ENCODE results near the gene LOXL3. TPM values are rescaled to one million over a fixed set of nuclear protein-coding genes. Genes with fewer than 3 reads are reported as not detected.

The LOXL3 gene
- 24.2 and 39.1 TPM in 2 replicates for total RNA-seq (ENCODE audit: low replicate concordance)

GRCh38 chr2:74553892-74554819 is at the start of gene LOXL3, which contains the start of gene DOK1:
LOXL3 (minus strand) TSS chr2:74553942; CDS start chr2:74552634, 1,308 bp downstream.
DOK1 (plus strand) TSS chr2:74554720; CDS start chr2:74554755, 35 bp downstream.
- Histone ChIP-seq H3K36me3 (no peaks in the 10 kb centered on the region), H3K4me1 (peaks cover 14% of the 10 kb centered on the region), H4K20me1 (ENCODE audit: low read depth) (peaks cover 22% of the 10 kb centered on the region), H2AFZ (replicated peaks) (peak within 1 kb of the TSS; percentile 92), H3K79me2 (ENCODE audit: low read depth) (peaks cover 15% of the 10 kb centered on the region), H3K9me3 (ENCODE audit: low read depth) (no peaks in the 10 kb centered on the region), H3K27ac (peak within 1 kb of the TSS; percentile 93), H3K9ac (peak within 1 kb of the TSS; percentile 39), H3K4me3 (peak within 1 kb of the TSS; percentile 97), H3K27me3 (peaks cover 44% of the 10 kb centered on the region), H3K4me2 (peak within 1 kb of the TSS; percentile 88), H3F3A (ENCODE audit: low read depth) (peaks cover 35% of the 10 kb centered on the region)
- Mint-ChIP-seq H3K36me3 (peaks cover 16% of the 10 kb centered on the region), H3K4me1 (peaks cover 15% of the 10 kb centered on the region), H3K4me3 (peak within 1 kb of the TSS; percentile 95), H3K27ac (peak within 1 kb of the TSS; percentile 95), H3K27me3 (ENCODE audit: insufficient read depth, low read depth) (peaks cover 33% of the 10 kb centered on the region), H3K9me3 (no peaks in the 10 kb centered on the region)
- TF ChIP-seq EZH2phosphoT487 (IDR thresholded peaks at IDR 0.05) (no peak), EZH2 (IDR thresholded peaks at IDR 0.05) (no peak), CTCF (IDR thresholded peaks at IDR 0.05) (no peak)
- peak; percentile 96 for DNase-seq (ENCODE audit: low spot score)

- Mint-ChIP-seq H3K27ac (no peak overlapping the region), H3K9me3 (no peaks in the 10 kb centered on the region), H3K36me3 (no peaks in the 10 kb centered on the region), H3K4me3 (no peak overlapping the region), H3K27me3 (ENCODE audit: insufficient read depth, low read depth) (peaks cover 5% of the 10 kb centered on the region), H3K4me1 (no peaks in the 10 kb centered on the region)
- Histone ChIP-seq H3K9me3 (ENCODE audit: low read depth) (no peaks in the 10 kb centered on the region), H3K4me2 (no peak overlapping the region), H3K79me2 (ENCODE audit: low read depth) (no peaks in the 10 kb centered on the region), H3F3A (ENCODE audit: low read depth) (no peaks in the 10 kb centered on the region), H3K27ac (no peak overlapping the region), H4K20me1 (ENCODE audit: low read depth) (no peaks in the 10 kb centered on the region), H3K4me3 (no peak overlapping the region), H3K27me3 (peaks cover 23% of the 10 kb centered on the region), H3K9ac (no peak overlapping the region), H2AFZ (replicated peaks) (no peak overlapping the region), H3K36me3 (no peaks in the 10 kb centered on the region), H3K4me1 (no peaks in the 10 kb centered on the region)
- DNase-seq (ENCODE audit: low spot score), result no peak
- TF ChIP-seq EZH2phosphoT487 (IDR thresholded peaks at IDR 0.05), result no peak
- no peak for TF ChIP-seq CTCF (IDR thresholded peaks at IDR 0.05)
- TF ChIP-seq EZH2 (IDR thresholded peaks at IDR 0.05), result no peak
These were observed 49.0 kb upstream of the LOXL3 start for GRCh38 chr2:74602586-74603281.

GRCh38 chr2:74599676-74600075 is 45.9 kb upstream of the LOXL3 start:
- Histone ChIP-seq H2AFZ (replicated peaks) (no peak overlapping the region), H3K9me3 (ENCODE audit: low read depth) (no peaks in the 10 kb centered on the region), H3K27me3 (peaks cover 26% of the 10 kb centered on the region), H3K79me2 (ENCODE audit: low read depth) (no peaks in the 10 kb centered on the region), H3K27ac (no peak overlapping the region), H3K4me3 (no peak overlapping the region), H3K36me3 (no peaks in the 10 kb centered on the region), H3F3A (ENCODE audit: low read depth) (no peaks in the 10 kb centered on the region), H3K9ac (no peak overlapping the region), H3K4me2 (no peak overlapping the region), H3K4me1 (no peaks in the 10 kb centered on the region), H4K20me1 (ENCODE audit: low read depth) (no peaks in the 10 kb centered on the region)
- TF ChIP-seq EZH2phosphoT487 (IDR thresholded peaks at IDR 0.05) (no peak), CTCF (IDR thresholded peaks at IDR 0.05) (no peak), EZH2 (IDR thresholded peaks at IDR 0.05) (no peak)
- H3K9me3 Mint-ChIP-seq, result no peaks in the 10 kb centered on the region
- DNase-seq (ENCODE audit: low spot score), result no peak
- H3K4me3 Mint-ChIP-seq, result no peak overlapping the region
- no peaks in the 10 kb centered on the region for H3K4me1 Mint-ChIP-seq
- no peaks in the 10 kb centered on the region for H3K36me3 Mint-ChIP-seq
- peaks cover 8% of the 10 kb centered on the region for H3K27me3 Mint-ChIP-seq (ENCODE audit: insufficient read depth, low read depth)
- no peak overlapping the region for H3K27ac Mint-ChIP-seq
